Activated CD8-positive, alpha-beta memory T cell treated with anti-CD3 and anti-CD28 coated beads, Interleukin-2, amount 10 ng/mL, durations not matched to agents 7 days and 5 days (primary cell): ENCODE measurements around the gene GRM4. TPM values are rescaled to one million over a fixed set of nuclear protein-coding genes. Genes with fewer than 3 reads are reported as not detected.
A peak's percentile ranks its signal among the peaks of the same experiment; 100 is the strongest.

Experiments
- ATAC-seq: fragments of 150-1000 bp; cut with Tn5 transposase; one replicate; pipeline ENCODE4 v1.10.0; 2021; ENCODE audit warnings: moderate library complexity
- CTCF ChIA-PET: fragments of 350-600 bp; sonication (Branson Sonifier 250); formaldehyde crosslinking; loops from one replicate; lab custom pipeline; 2021; ENCODE audit warnings: antibody characterized with exemption; lab: Charles Lee
- DNase-seq: peaks from one replicate; pipeline ENCODE4 v3.0.0-alpha.2; 2020
- H3K27ac Mint-ChIP-seq: one replicate; pipeline ENCODE4 v1.8.0; 2021; ENCODE audit warnings: mild to moderate bottlenecking, mixed read lengths
- H3K27me3 Mint-ChIP-seq: one replicate; pipeline ENCODE4 v1.8.0; 2021; ENCODE audit warnings: mixed read lengths
- H3K36me3 Mint-ChIP-seq: one replicate; pipeline ENCODE4 v1.8.0; 2021; ENCODE audit warnings: mild to moderate bottlenecking, mixed read lengths
- H3K4me1 Mint-ChIP-seq: one replicate; pipeline ENCODE4 v1.8.0; 2021; ENCODE audit warnings: mixed read lengths
- H3K4me3 Mint-ChIP-seq: one replicate; pipeline ENCODE4 v1.8.0; 2021; ENCODE audit warnings: mild to moderate bottlenecking, moderate library complexity, mixed read lengths
- H3K9me3 Mint-ChIP-seq: one replicate; pipeline ENCODE4 v1.8.0; 2022; ENCODE audit warnings: low read depth, mixed read lengths
- total RNA-seq, 2 experiments: library from RNA; stranded (reverse); gene quantifications; one replicate each; pipeline ENCODE4 v1.2.3, GENCODE V29; 2021

GRM4 gene
- total RNA-seq, 2 experiments from 2014 or later = not detected

DNA sequence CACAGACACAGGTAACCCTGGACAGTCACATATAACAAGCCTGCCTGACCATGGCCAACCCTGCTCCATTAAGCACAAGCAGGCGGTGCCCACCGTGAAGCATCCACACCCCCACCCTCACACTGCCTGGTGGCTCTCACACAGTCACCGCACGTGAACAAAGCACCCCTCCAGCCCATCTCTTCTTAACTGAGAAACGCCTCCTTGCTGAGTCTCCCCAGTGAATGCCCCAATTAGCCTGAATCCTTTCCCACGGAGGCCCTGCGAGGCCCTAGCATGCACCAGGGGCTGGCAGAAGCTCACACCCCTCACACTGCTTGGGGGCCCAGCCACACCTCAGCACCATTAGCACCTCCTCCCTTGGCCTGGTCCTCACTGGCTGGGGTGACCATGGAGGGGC is 72.3 kb downstream of the GRM4 start:
- CTCF ChIA-PET = no interaction called here
- ATAC-seq = no peak
- H3K4me1 Mint-ChIP-seq = no peaks in the 10 kb centered on the region
- H3K27me3 Mint-ChIP-seq = no peaks in the 10 kb centered on the region
- no peak overlapping the region for H3K4me3 Mint-ChIP-seq
- H3K27ac Mint-ChIP-seq = no peak overlapping the region
- H3K9me3 Mint-ChIP-seq = no peaks in the 10 kb centered on the region
- no peaks in the 10 kb centered on the region for H3K36me3 Mint-ChIP-seq
- DNase-seq = no peak

DNA sequence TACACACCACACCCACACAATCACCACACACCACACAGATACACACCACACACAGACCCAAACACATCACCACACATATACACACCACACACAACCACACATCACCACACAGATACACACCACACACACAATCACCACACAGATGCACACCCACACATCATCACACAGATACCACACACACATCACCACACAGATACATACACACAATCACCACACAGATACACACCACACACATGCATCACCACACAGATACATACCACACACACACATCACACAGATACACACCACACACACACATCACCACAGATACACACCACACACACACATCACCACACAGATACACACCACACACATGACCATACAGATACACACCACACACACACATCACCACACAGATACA is 73.2 kb downstream of the GRM4 start:
- ATAC-seq (no peak), DNase-seq (no peak)
- CTCF ChIA-PET = no interaction called here
- Mint-ChIP-seq H3K36me3 (no peaks in the 10 kb centered on the region), H3K27ac (no peak overlapping the region), H3K9me3 (no peaks in the 10 kb centered on the region), H3K27me3 (no peaks in the 10 kb centered on the region), H3K4me3 (no peak overlapping the region), H3K4me1 (no peaks in the 10 kb centered on the region)

DNA sequence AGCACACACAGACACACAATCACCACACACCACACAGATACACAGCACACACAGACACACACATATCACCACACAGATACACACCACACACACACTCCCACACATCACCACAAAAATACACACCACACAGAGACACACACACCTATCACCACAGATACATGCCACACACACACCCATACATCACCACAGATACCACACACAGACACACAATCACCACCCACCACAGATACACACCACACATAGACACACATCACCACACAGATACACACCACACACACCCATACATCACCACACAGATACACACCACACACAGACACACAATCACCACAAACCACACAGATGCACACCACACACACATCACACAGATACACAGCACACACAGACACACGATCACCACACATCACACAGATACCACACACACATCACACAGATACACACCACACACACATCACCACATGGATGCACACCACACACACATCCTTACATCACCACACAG is 74.0 kb downstream of the GRM4 start:
- ATAC-seq = no peak
- no peak for DNase-seq
- CTCF ChIA-PET = no interaction called here
- no peaks in the 10 kb centered on the region for H3K36me3 Mint-ChIP-seq
- no peaks in the 10 kb centered on the region for H3K4me1 Mint-ChIP-seq
- no peak overlapping the region for H3K27ac Mint-ChIP-seq
- no peak overlapping the region for H3K4me3 Mint-ChIP-seq
- H3K27me3 Mint-ChIP-seq = no peaks in the 10 kb centered on the region
- H3K9me3 Mint-ChIP-seq = no peaks in the 10 kb centered on the region

DNA sequence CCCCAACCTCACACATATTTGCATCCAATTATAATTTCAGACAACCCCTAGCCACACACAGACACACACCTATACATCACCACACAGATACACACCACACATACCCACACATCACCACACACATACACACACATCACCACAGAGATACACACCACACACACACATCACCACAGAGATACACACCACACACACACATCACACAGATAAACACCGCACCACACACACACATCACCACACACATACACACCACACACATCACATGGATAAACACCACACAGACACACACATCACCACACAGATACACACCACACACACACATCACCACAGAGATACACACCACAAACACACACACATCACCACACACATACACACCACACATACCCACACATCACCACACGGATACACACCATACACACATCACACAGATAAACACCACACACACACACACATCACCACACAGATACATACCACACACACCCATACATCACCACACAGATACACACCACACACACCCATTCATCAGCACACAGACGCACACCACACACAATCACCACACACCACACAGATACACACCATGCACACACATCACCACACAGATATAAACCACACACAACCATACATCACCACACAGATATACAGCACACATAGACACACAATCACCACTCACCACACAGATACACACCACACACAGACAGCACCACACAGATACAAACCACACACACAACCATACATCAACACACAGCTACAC is 74.6 kb downstream of the GRM4 start:
- H3K4me3 Mint-ChIP-seq = no peak overlapping the region
- H3K27ac Mint-ChIP-seq = no peak overlapping the region
- no peak for ATAC-seq
- no peaks in the 10 kb centered on the region for H3K4me1 Mint-ChIP-seq
- H3K9me3 Mint-ChIP-seq = no peaks in the 10 kb centered on the region
- DNase-seq = no peak
- H3K27me3 Mint-ChIP-seq = no peaks in the 10 kb centered on the region
- CTCF ChIA-PET = interaction anchor here (1.0 kb wide), 1 partner anchor 16 kb away, joined by 3 read pairs; no protein-coding TSS in a partner anchor
- no peaks in the 10 kb centered on the region for H3K36me3 Mint-ChIP-seq

DNA sequence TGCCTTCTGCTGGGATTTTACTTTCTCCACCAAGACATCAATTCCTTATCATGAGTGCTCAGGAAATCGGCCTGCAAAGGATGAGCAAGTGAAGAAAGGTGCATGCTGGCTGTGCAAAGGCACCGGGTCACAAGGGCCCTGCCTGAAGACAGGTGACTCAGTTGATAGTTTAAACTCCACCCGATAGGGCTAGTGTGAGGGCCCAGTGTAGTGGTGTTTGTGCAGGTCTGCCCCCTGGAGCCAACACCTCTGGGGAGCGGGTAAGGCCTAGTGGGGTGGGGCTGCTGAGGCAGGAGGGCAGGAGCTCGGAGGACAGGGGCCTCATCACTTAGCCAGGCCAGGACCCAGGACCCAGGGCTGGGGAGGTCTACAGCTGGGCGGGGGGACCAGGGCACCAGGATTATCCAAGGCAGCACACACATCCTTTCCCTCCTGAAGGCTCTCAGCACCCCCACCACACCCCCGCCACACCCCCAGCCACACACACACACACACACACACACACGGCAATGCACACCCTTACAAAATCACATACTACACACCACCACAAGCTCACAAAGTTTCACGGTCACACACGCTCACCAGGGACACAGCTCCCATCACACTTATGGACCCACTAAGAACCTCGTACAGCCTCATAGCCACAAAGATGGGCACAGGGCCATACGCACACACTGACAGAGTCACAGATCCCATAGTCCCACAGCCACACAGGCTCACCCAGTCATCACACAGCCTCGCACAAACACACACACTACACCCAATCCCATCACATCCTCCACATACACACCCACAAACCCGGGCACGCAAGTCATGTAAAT is 75.4 kb downstream of the GRM4 start:
- Mint-ChIP-seq H3K27ac (no peak overlapping the region), H3K4me3 (no peak overlapping the region), H3K9me3 (no peaks in the 10 kb centered on the region), H3K27me3 (peaks cover 3% of the 10 kb centered on the region), H3K36me3 (no peaks in the 10 kb centered on the region), H3K4me1 (no peaks in the 10 kb centered on the region)
- no peak for DNase-seq
- CTCF ChIA-PET = interaction anchor here (0.8 to 1.0 kb wide), 2 partner anchors 15 to 23 kb away, joined by 3 read pairs; no protein-coding TSS in a partner anchor
- ATAC-seq = peak; percentile 56

DNA sequence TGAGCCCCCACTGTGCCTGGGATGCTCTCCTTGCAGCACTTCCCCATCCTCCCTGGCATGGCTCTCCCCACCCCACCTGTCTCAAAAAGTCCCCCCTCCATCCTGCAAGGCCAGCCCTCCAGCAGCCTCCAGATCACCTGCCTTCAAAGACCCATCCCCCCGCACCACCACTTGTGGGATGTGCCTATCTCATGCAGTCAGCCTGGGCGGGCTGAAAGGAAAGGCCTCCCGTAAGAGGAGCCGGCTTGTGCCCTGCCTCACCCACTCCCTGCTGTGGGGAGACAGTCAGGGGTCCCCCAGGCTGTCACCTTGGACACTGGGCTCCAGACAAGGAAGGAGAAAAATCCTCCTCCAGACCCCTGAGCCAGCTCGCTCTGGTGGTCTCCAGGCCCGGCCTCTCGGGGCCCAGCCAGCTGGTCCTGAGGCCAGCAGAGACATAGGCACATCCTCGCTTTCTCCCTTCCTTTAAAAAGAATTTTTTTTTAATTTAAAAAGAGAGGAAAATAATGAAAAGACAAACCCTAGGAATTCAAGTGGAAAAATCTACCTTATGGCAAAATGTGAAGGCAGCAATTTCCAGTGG is 77.3 kb downstream of the GRM4 start:
- CTCF ChIA-PET = interaction anchor here (1.7 to 2.5 kb wide), 2 partner anchors 13 to 297 kb away, joined by 6 to 7 read pairs; no protein-coding TSS in a partner anchor
- ATAC-seq (no peak), DNase-seq (no peak)
- Mint-ChIP-seq H3K9me3 (no peaks in the 10 kb centered on the region), H3K27ac (no peak overlapping the region), H3K27me3 (peaks cover 3% of the 10 kb centered on the region), H3K4me1 (no peaks in the 10 kb centered on the region), H3K4me3 (no peak overlapping the region), H3K36me3 (no peaks in the 10 kb centered on the region)

DNA sequence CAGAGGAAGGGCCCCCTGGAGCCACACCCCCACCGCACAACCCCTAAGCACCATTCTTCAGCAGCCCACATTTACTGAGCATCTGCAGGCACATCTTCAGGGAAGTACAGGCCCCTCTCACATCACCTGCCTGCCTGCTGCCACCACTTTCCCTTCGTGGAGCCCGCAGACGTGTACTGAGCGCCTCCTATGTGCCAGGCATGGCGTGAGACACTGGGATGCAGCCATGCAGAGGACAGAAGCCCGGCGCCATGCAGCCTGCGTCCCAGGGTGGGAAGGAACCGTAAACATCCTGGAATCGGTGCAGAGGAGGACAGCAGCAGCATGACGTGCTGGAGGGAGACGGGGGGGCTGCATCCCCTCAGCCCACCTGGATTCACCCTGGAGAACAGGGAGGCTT is 78.1 kb downstream of the GRM4 start:
- DNase-seq = no peak
- ATAC-seq = no peak
- no peaks in the 10 kb centered on the region for H3K9me3 Mint-ChIP-seq
- H3K36me3 Mint-ChIP-seq = no peaks in the 10 kb centered on the region
- H3K4me3 Mint-ChIP-seq = no peak overlapping the region
- peaks cover 3% of the 10 kb centered on the region for H3K27me3 Mint-ChIP-seq
- CTCF ChIA-PET = interaction anchor here (1.4 to 2.5 kb wide), 3 partner anchors 13 to 356 kb away, joined by 3 to 7 read pairs (median 6); partner anchors contain the start of gene UQCC2
- H3K4me1 Mint-ChIP-seq = no peaks in the 10 kb centered on the region
- no peak overlapping the region for H3K27ac Mint-ChIP-seq

DNA sequence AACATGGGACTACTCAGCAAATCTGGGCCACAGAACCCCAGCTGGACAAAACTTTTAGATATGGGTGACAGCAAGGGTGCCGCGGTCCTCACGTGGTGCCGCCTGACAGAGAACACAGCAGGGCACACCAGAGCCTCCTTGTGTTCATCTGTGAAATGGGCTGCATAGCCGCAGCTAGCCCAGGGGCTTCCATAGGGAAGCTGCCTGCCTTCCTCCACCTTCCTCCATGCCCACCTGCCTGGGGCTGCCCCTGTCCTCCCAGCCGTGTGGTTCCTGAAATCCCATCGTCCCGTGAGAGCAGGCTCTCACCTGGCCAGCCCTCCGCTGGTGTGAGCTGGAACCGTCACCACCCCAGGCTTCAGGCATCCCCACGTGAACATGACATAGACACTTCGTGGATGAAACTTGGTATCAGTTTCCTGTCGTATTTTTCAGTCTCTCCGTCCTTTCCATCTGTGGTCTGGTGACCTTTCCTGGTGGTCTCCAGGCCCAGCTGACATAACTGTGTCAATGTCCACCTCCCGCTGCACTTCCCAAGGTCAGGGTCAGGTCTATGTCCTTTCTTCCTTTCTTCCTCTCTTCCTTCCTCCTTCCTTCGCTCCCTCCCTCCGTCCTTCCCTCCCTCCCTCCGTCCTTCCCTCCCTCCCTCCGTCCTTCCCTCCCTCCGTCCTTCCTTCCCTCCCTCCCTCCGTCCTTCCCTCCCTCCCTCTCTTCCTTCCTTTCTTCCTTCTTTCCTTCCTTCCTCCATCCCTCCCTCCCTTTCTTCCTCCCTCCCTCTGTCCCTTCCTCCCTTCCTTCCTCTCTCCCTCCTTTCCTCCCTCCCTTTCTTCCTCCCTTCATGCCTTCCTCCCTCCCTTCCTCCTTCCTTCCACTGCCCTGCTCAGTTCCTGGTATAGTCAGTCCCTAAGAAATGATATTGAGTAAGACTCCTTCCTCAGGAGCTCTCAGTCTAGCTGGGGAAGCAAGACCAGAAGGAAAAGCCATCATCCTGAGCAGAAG is 78.8 kb downstream of the GRM4 start:
- CTCF ChIA-PET = interaction anchor here (1.4 to 2.5 kb wide), 3 partner anchors 12 to 356 kb away, joined by 3 to 7 read pairs (median 6); partner anchors contain the start of gene UQCC2
- no peaks in the 10 kb centered on the region for H3K9me3 Mint-ChIP-seq
- no peak overlapping the region for H3K27ac Mint-ChIP-seq
- no peaks in the 10 kb centered on the region for H3K4me1 Mint-ChIP-seq
- DNase-seq (no peak), ATAC-seq (no peak)
- no peaks in the 10 kb centered on the region for H3K36me3 Mint-ChIP-seq
- peaks cover 3% of the 10 kb centered on the region for H3K27me3 Mint-ChIP-seq
- H3K4me3 Mint-ChIP-seq = no peak overlapping the region

DNA sequence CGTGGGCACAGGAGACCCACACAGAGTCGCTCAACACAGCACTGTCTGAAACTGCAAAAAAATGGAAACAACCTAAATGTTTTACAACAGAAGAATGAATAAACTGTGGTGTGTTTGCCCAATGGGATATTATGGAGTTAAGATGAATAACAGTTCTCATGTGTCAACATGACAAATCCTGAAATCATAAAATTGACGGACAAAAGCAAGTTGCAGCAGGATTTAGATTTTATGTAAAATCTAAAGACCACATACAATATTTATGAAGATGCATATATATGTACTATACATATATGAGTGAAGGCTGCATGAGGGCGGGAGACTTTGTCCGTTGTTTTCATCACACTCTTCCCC is 79.7 kb downstream of the GRM4 start:
- ATAC-seq (no peak), DNase-seq (no peak)
- Mint-ChIP-seq H3K27ac (no peak overlapping the region), H3K9me3 (no peaks in the 10 kb centered on the region), H3K36me3 (no peaks in the 10 kb centered on the region), H3K27me3 (peaks cover 3% of the 10 kb centered on the region), H3K4me1 (no peaks in the 10 kb centered on the region), H3K4me3 (no peak overlapping the region)
- CTCF ChIA-PET = no interaction called here

DNA sequence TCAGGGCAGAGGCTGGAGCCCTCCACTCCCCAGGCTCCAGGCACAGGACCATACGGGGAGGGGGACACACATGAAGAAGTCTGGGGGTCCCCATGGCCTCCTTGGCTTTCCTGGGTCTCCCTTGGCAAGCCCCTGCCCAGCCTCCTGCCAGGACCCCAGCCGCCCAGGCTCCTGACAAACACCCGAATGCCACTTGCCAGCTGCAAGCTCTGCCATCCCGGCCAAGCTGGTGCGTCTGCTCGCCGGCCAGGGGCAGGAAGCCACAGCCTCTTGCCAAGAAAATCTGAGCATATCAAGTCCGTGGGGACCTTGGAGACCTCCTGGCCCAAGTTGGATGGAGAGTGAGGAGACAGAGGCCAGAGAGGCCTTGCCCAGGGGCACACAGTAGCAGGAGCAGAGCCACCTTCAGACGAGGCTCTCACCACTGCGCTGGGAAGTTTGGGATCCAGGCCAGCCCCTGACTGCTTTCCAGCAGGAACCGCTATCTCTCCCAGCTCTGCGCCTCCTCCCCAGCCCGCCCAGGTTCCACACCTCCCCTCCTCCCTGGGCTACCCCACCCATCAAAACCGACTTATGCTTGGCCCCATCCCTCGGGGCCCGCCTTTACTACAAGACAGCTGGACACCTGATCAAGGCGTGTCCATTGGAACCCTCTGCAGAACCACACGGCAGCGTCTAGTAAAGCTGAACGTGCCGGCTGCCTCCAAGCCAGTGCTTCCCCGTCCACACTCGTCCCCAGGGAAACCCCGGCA is 80.2 kb downstream of the GRM4 start:
- H3K4me3 Mint-ChIP-seq = no peak overlapping the region
- no peaks in the 10 kb centered on the region for H3K9me3 Mint-ChIP-seq
- ATAC-seq = no peak
- H3K4me1 Mint-ChIP-seq = no peaks in the 10 kb centered on the region
- peaks cover 3% of the 10 kb centered on the region for H3K27me3 Mint-ChIP-seq
- no peak overlapping the region for H3K27ac Mint-ChIP-seq
- H3K36me3 Mint-ChIP-seq = no peaks in the 10 kb centered on the region
- CTCF ChIA-PET = no interaction called here
- no peak for DNase-seq

DNA sequence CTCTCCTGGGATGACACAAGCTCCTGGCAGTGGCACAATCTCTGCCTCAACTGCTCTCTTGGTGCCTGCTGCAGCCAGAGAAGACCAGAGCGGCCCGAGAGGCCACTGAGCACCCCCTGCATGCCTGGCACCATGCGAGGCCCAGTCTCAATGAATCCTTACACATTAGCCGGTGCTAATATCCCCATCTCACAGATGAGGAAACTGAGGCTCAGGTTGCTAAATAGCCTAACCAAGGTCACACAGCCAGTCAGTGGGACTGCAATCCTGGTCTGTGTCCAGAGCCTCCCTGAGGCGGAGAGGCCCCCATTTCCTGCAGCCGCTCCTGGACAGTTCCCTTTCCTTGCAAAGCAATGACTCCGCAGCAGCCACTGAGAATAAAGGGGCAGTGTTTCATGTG is 81.2 kb downstream of the GRM4 start:
- no peak for DNase-seq
- Mint-ChIP-seq H3K36me3 (no peaks in the 10 kb centered on the region), H3K4me3 (no peak overlapping the region), H3K9me3 (no peaks in the 10 kb centered on the region), H3K27me3 (peaks cover 3% of the 10 kb centered on the region), H3K4me1 (no peaks in the 10 kb centered on the region), H3K27ac (no peak overlapping the region)
- CTCF ChIA-PET = interaction anchor here (1.2 kb wide), 1 partner anchor 9 kb away, joined by 3 read pairs; no protein-coding TSS in a partner anchor
- no peak for ATAC-seq

DNA sequence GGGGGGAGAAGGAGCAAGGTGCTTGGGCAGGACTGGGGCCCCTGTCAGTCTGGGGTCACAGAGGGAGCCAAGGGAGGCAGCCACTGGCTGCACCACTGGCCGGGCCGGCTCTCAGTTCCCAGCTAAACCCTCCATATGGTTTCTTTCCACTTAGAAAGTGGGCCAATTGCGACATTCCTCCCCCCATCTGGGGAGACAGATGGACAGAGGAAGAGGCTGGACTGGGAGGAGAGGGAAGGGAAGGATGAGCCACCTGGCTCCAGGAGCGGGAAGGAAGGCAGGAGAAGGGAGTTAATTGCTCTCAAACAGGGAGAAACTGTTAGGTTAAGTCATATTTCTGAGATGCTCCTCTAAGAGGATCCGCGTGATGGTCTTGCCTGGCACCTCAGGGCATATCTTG is 82.2 kb downstream of the GRM4 start:
- CTCF ChIA-PET = interaction anchor here (1.2 kb wide), 1 partner anchor 8 kb away, joined by 3 read pairs; no protein-coding TSS in a partner anchor
- no peaks in the 10 kb centered on the region for H3K36me3 Mint-ChIP-seq
- H3K4me1 Mint-ChIP-seq = no peaks in the 10 kb centered on the region
- H3K9me3 Mint-ChIP-seq = no peaks in the 10 kb centered on the region
- H3K27me3 Mint-ChIP-seq = peaks cover 3% of the 10 kb centered on the region
- no peak overlapping the region for H3K27ac Mint-ChIP-seq
- ATAC-seq (no peak), DNase-seq (no peak)
- H3K4me3 Mint-ChIP-seq = no peak overlapping the region
